Neural cell (in vitro differentiated cells): ENCODE data around the gene CAMK1. TPM values are rescaled to one million over a fixed set of nuclear protein-coding genes. Genes with fewer than 3 reads are reported as not detected.
A peak's percentile ranks its signal among the peaks of the same experiment; 100 is the strongest.

ENCODE experiments used
- H2AFZ ChIP-seq: fragments of 200-600, 300-800 bp; sonication (generic), shearing (Covaris generic); 2 replicates; pipeline ENCODE4 v1.6.0; 2014; ENCODE audit warnings: low read depth, mild to moderate bottlenecking, antibody characterized with exemption, low read length, moderate library complexity
- H3F3A ChIP-seq: fragments of 200-600 bp; shearing (Covaris generic); 2 replicates; pipeline ENCODE4 v1.6.1; 2016; ENCODE audit warnings: mild to moderate bottlenecking, moderate library complexity, mixed read lengths, antibody characterized with exemption, low read length; ENCODE audit not compliant: insufficient read depth, poor library complexity, severe bottlenecking
- H3K27ac ChIP-seq: fragments of 200-600, 300-800 bp; sonication (generic), shearing (Covaris generic); 2 replicates; pipeline ENCODE4 v1.5.1; 2014; ENCODE audit warnings: mild to moderate bottlenecking, low read length, moderate library complexity
- H3K27me3 ChIP-seq: fragments of 300-800, 200-600 bp; sonication (generic), shearing (Covaris generic); 2 replicates; pipeline ENCODE4 v1.6.0; 2014; ENCODE audit warnings: mild to moderate bottlenecking, low read depth, low read length, moderate library complexity; ENCODE audit not compliant: insufficient read depth
- H3K36me3 ChIP-seq: fragments of 300-800, 200-600 bp; sonication (generic), shearing (Covaris generic); 2 replicates; pipeline ENCODE4 v1.5.1; 2014; ENCODE audit warnings: mild to moderate bottlenecking, antibody characterized with exemption, low read length, moderate library complexity; ENCODE audit not compliant: insufficient read depth
- H3K4me2 ChIP-seq: fragments of 300-800, 200-600 bp; sonication (generic), shearing (Covaris generic); 2 replicates; pipeline ENCODE4 v1.6.0; 2014; ENCODE audit warnings: mild to moderate bottlenecking, low read length
- H3K4me3 ChIP-seq: fragments of 300-800, 200-600 bp; sonication (generic), shearing (Covaris generic); 2 replicates; pipeline ENCODE4 v1.5.1; 2014; ENCODE audit warnings: mild to moderate bottlenecking, low read length, moderate library complexity
- H3K79me2 ChIP-seq: fragments of 200-600 bp; shearing (Covaris generic); replicated peaks from 2 replicates; pipeline ENCODE4 v1.6.0; 2014; ENCODE audit warnings: mild to moderate bottlenecking, low read length, moderate library complexity; ENCODE audit not compliant: insufficient read depth
- H3K9ac ChIP-seq: fragments of 300-800, 200-600 bp; sonication (generic), shearing (Covaris generic); 2 replicates; pipeline ENCODE4 v1.6.1; 2016; ENCODE audit warnings: mild to moderate bottlenecking, low read length, mixed read lengths
- H3K9me2 ChIP-seq: fragments of 200-600 bp; shearing (Covaris generic); 2 replicates; pipeline ENCODE4 v1.6.1; 2016; ENCODE audit warnings: mild to moderate bottlenecking, low read length, mixed read lengths; ENCODE audit not compliant: insufficient read depth
- H3K9me3 ChIP-seq: fragments of 200-600, 300-800 bp; sonication (generic), shearing (Covaris generic); 2 replicates; pipeline ENCODE4 v1.6.1; 2016; ENCODE audit warnings: mild to moderate bottlenecking, mixed run types, low read length, moderate library complexity, mixed read lengths
- H4K20me1 ChIP-seq: fragments of 200-600 bp; shearing (Covaris generic); 2 replicates; pipeline ENCODE4 v1.6.1; 2016; ENCODE audit warnings: mild to moderate bottlenecking, mixed run types; ENCODE audit not compliant: insufficient read depth
- CTCF ChIP-seq: fragments of 450-650 bp; IDR thresholded peaks from 2 replicates; pipeline ENCODE4 v1.5.1; 2014; ENCODE audit warnings: antibody characterized with exemption, mild to moderate bottlenecking, moderate library complexity; ENCODE audit not compliant: poor library complexity, severe bottlenecking
- EP300 ChIP-seq: fragments of 450-650 bp; conservative IDR thresholded peaks from 2 replicates; pipeline ENCODE4 v1.6.1; 2014; ENCODE audit warnings: antibody characterized with exemption, mild to moderate bottlenecking, moderate library complexity; ENCODE audit not compliant: poor library complexity, severe bottlenecking
- EZH2 ChIP-seq: fragments of 200-600, 300-800 bp; shearing (Covaris generic), sonication (generic); IDR thresholded peaks from 2 replicates; pipeline ENCODE4 v1.6.1; 2014; ENCODE audit warnings: antibody characterized with exemption, low read length, borderline replicate concordance, mild to moderate bottlenecking; ENCODE audit not compliant: insufficient read depth, poor library complexity, severe bottlenecking
- MXI1 ChIP-seq: fragments of 450-650 bp; conservative IDR thresholded peaks from 2 replicates; pipeline ENCODE4 v1.6.1; 2014; ENCODE audit warnings: antibody characterized with exemption, mild to moderate bottlenecking; ENCODE audit not compliant: poor library complexity, severe bottlenecking
- POLR2AphosphoS5 ChIP-seq: IDR thresholded peaks from 2 replicates; pipeline ENCODE4 v1.6.1; 2012
- RAD21 ChIP-seq: fragments of 450-650 bp; conservative IDR thresholded peaks from 2 replicates; pipeline ENCODE4 v1.6.1; 2014; ENCODE audit warnings: antibody characterized with exemption, mild to moderate bottlenecking, moderate library complexity
- SMC3 ChIP-seq: fragments of 450-650 bp; conservative IDR thresholded peaks from 2 replicates; pipeline ENCODE4 v1.6.1; 2014; ENCODE audit warnings: antibody characterized with exemption, mild to moderate bottlenecking, moderate library complexity; ENCODE audit not compliant: poor library complexity
- TAF1 ChIP-seq: IDR thresholded peaks from 2 replicates; pipeline ENCODE4 v1.6.1; 2012; ENCODE audit warnings: low read depth
- polyA plus RNA-seq: library from polyadenylated mRNA; depleted of rRNA; stranded (reverse); fragments of >200 nt; gene quantifications from 2 replicates; pipeline ENCODE4 v1.2.3, GENCODE V29; 2014
- TF ChIP-seq, protein P1 (sequence below): IDR thresholded peaks from 2 replicates; pipeline ENCODE4 v1.6.1; 2012; ENCODE audit warnings: borderline replicate concordance

The CAMK1 gene
- polyA plus RNA-seq, 1 donor from 2014 or later, result 18.7 TPM

DNA sequence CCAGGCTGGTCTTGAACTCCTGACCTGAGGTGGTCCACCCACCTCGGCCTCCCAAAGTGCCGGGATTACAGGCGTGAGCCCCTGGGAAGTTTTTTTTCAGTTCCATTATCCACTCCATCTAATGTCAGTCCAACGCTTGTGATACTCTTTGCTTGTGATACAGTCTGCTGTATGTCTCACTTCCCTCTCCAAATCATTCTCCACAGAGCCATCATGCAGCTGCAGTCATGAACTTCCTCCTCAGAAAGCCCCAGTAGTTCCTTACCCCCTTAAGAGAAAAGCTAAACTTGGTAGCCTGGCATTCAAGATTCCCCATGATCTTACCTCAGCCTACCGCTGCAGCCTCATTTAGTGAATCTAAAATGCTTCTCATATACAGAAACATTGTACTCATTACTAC lies 25.5 kb upstream of the CAMK1 start:
- H3K36me3 ChIP-seq, result peaks cover 5% of the 10 kb centered on the region
- H3K27me3 ChIP-seq, result no peaks in the 10 kb centered on the region
- H3K4me3 ChIP-seq, result no peak overlapping the region
- H3K27ac ChIP-seq, result no peak overlapping the region
- no peak for TF ChIP-seq RAD21
- TF ChIP-seq, protein P1, sequence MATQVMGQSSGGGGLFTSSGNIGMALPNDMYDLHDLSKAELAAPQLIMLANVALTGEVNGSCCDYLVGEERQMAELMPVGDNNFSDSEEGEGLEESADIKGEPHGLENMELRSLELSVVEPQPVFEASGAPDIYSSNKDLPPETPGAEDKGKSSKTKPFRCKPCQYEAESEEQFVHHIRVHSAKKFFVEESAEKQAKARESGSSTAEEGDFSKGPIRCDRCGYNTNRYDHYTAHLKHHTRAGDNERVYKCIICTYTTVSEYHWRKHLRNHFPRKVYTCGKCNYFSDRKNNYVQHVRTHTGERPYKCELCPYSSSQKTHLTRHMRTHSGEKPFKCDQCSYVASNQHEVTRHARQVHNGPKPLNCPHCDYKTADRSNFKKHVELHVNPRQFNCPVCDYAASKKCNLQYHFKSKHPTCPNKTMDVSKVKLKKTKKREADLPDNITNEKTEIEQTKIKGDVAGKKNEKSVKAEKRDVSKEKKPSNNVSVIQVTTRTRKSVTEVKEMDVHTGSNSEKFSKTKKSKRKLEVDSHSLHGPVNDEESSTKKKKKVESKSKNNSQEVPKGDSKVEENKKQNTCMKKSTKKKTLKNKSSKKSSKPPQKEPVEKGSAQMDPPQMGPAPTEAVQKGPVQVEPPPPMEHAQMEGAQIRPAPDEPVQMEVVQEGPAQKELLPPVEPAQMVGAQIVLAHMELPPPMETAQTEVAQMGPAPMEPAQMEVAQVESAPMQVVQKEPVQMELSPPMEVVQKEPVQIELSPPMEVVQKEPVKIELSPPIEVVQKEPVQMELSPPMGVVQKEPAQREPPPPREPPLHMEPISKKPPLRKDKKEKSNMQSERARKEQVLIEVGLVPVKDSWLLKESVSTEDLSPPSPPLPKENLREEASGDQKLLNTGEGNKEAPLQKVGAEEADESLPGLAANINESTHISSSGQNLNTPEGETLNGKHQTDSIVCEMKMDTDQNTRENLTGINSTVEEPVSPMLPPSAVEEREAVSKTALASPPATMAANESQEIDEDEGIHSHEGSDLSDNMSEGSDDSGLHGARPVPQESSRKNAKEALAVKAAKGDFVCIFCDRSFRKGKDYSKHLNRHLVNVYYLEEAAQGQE, result no peak
- no peak for TF ChIP-seq SMC3
- no peak for TF ChIP-seq EZH2
- no peak for TF ChIP-seq TAF1
- TF ChIP-seq MXI1, result no peak
- no peak for TF ChIP-seq EP300
- no peak for TF ChIP-seq POLR2AphosphoS5
- TF ChIP-seq CTCF, result no peak
- peaks cover 30% of the 10 kb centered on the region for H3K79me2 ChIP-seq
- no peaks in the 10 kb centered on the region for H4K20me1 ChIP-seq
- no peak overlapping the region for H3K4me2 ChIP-seq
- H3F3A ChIP-seq, result no peaks in the 10 kb centered on the region
- no peaks in the 10 kb centered on the region for H3K9me2 ChIP-seq
- H3K9me3 ChIP-seq, result no peaks in the 10 kb centered on the region
- H2AFZ ChIP-seq, result no peak overlapping the region
- H3K9ac ChIP-seq, result no peak overlapping the region

DNA sequence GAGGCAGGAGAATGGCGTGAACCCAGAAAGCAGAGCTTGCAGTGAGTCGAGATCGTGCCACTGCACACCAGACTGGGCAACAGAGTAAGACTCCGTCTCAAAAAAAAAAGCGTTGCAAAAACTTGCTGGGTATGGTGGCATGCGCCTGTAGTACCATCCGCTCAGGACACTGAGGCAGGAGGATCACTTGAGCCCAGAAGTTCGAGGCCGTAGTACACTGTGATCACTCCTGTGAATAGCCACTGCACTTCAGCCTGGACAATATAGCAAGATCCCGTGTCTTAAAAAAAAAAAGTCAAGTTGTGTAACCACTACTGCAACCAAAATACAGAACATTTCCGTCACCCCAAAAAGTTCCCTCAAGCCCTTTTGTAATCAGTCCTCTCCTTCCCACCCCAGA lies 24.7 kb upstream of the CAMK1 start:
- H3K27me3 ChIP-seq, result no peaks in the 10 kb centered on the region
- no peaks in the 10 kb centered on the region for H3K9me2 ChIP-seq
- no peak overlapping the region for H3K9ac ChIP-seq
- H3K36me3 ChIP-seq, result peaks cover 5% of the 10 kb centered on the region
- no peak overlapping the region for H3K4me2 ChIP-seq
- no peaks in the 10 kb centered on the region for H4K20me1 ChIP-seq
- H2AFZ ChIP-seq, result no peak overlapping the region
- no peaks in the 10 kb centered on the region for H3F3A ChIP-seq
- peaks cover 30% of the 10 kb centered on the region for H3K79me2 ChIP-seq
- H3K9me3 ChIP-seq, result no peaks in the 10 kb centered on the region
- TF ChIP-seq, protein P1, result no peak
- TF ChIP-seq CTCF (no peak), TAF1 (no peak), SMC3 (no peak), EP300 (no peak), EZH2 (no peak), POLR2AphosphoS5 (no peak), MXI1 (no peak), RAD21 (no peak)
- H3K27ac ChIP-seq, result no peak overlapping the region
- H3K4me3 ChIP-seq, result peak overlapping the region; percentile 97
